Measurements from ENCODE around the gene SNAPC2. TPM values are rescaled to one million over a fixed set of nuclear protein-coding genes. Genes with fewer than 3 reads are reported as not detected.

Gene SNAPC2
- total and polyA plus RNA-seq, 2 of the 13 experiments (the other 11 are each of a cell fraction or from before 2014, with no cell fraction given) = 10.2 to 12.7 TPM

GRCh38 chr19:7916103-7916954 is 3.8 kb upstream of the SNAPC2 start (continued):
- TF ChIP-seq DR1 (CRISPR knock-in tag; IDR thresholded peaks at IDR 0.05) = no peak
- TF ChIP-seq FOXK2 (IDR thresholded peaks at IDR 0.05) = no peak
- peak; percentile 63; the same call in 1 of the 2 replicates for TF ChIP-seq EEA1 (CRISPR knock-in tag; IDR thresholded peaks at IDR 0.05; ENCODE audit: borderline replicate concordance)
- TF ChIP-seq ZSCAN22 (CRISPR knock-in tag; IDR thresholded peaks at IDR 0.05) = peak; percentile 54; the same call in 1 of the 2 replicates
- no peak for TF ChIP-seq ZNF552 (CRISPR knock-in tag; IDR thresholded peaks at IDR 0.05; ENCODE audit: borderline replicate concordance)
- TF ChIP-seq RNF2 (conservative IDR thresholded peaks at IDR 0.05; ENCODE audit: low read depth) = peak; percentile 73; the same call in 1 of the 2 replicates
- TF ChIP-seq GABPA (IDR thresholded peaks at IDR 0.05; ENCODE audit: low read depth, low read length) = peak; percentile 34; the same call in 1 of the 2 replicates
- TF ChIP-seq GABPA (CRISPR knock-in tag; IDR thresholded peaks at IDR 0.05; ENCODE audit: low read depth) = no peak
- TF ChIP-seq ZC3H13 (CRISPR knock-in tag; IDR thresholded peaks at IDR 0.05) = peak; percentile 87
- TF ChIP-seq ZNF646 (CRISPR knock-in tag; IDR thresholded peaks at IDR 0.05) = peak; percentile 35; the same call in 1 of the 2 replicates
- TF ChIP-seq ARNT2 (CRISPR knock-in tag; IDR thresholded peaks at IDR 0.05; ENCODE audit: low read depth) = peak; percentile 85
- no peak for TF ChIP-seq ZNF256 (CRISPR knock-in tag; conservative IDR thresholded peaks at IDR 0.05)
- no peak for TF ChIP-seq ZNF263 (CRISPR knock-in tag; IDR thresholded peaks at IDR 0.05)
- TF ChIP-seq, protein P1, sequence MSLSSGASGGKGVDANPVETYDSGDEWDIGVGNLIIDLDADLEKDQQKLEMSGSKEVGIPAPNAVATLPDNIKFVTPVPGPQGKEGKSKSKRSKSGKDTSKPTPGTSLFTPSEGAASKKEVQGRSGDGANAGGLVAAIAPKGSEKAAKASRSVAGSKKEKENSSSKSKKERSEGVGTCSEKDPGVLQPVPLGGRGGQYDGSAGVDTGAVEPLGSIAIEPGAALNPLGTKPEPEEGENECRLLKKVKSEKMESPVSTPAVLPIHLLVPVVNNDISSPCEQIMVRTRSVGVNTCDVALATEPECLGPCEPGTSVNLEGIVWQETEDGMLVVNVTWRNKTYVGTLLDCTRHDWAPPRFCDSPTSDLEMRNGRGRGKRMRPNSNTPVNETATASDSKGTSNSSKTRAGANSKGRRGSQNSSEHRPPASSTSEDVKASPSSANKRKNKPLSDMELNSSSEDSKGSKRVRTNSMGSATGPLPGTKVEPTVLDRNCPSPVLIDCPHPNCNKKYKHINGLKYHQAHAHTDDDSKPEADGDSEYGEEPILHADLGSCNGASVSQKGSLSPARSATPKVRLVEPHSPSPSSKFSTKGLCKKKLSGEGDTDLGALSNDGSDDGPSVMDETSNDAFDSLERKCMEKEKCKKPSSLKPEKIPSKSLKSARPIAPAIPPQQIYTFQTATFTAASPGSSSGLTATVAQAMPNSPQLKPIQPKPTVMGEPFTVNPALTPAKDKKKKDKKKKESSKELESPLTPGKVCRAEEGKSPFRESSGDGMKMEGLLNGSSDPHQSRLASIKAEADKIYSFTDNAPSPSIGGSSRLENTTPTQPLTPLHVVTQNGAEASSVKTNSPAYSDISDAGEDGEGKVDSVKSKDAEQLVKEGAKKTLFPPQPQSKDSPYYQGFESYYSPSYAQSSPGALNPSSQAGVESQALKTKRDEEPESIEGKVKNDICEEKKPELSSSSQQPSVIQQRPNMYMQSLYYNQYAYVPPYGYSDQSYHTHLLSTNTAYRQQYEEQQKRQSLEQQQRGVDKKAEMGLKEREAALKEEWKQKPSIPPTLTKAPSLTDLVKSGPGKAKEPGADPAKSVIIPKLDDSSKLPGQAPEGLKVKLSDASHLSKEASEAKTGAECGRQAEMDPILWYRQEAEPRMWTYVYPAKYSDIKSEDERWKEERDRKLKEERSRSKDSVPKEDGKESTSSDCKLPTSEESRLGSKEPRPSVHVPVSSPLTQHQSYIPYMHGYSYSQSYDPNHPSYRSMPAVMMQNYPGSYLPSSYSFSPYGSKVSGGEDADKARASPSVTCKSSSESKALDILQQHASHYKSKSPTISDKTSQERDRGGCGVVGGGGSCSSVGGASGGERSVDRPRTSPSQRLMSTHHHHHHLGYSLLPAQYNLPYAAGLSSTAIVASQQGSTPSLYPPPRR (CRISPR knock-in tag; IDR thresholded peaks at IDR 0.05; ENCODE audit: borderline replicate concordance) = 0 out of 2 replicates have a peak, but pooled peaks have one; percentile 9
- no peak for TF ChIP-seq TRIM24 (CRISPR knock-in tag; IDR thresholded peaks at IDR 0.05)
- TF ChIP-seq NR2C2 (CRISPR knock-in tag; IDR thresholded peaks at IDR 0.05; ENCODE audit: borderline replicate concordance) = peak; percentile 49; the same call in 1 of the 2 replicates
- TF ChIP-seq DNMT1 (CRISPR knock-in tag; IDR thresholded peaks at IDR 0.05) = peak; percentile 24; the same call in 1 of the 2 replicates
